Thyroid gland (tissue), 4 donors: ENCODE measurements around the gene GNAI1. TPM values are rescaled to one million over a fixed set of nuclear protein-coding genes. Genes with fewer than 3 reads are reported as not detected.

Experiments
- DNase-seq, 2 donors: peaks; one replicate each; pipeline ENCODE4 v3.0.0-alpha.2; 2019
- H3K27ac ChIP-seq, 3 donors: fragments of 200-600 bp; sonication (generic); 1 replicate in 2 of 3; 2 replicates in 1 of 3; pipeline ENCODE4 v1.5.1; 2016 to 2019; ENCODE audit warnings: mild to moderate bottlenecking in 1 of 3, moderate library complexity in 1 of 3
- H3K27me3 ChIP-seq: fragments of 200-600 bp; sonication (generic); one replicate; pipeline ENCODE4 v1.5.1; 2019
- H3K36me3 ChIP-seq, 2 donors: fragments of 200-600 bp; sonication (generic); one replicate each; pipeline ENCODE4 v1.5.1; 2016 to 2019
- H3K4me1 ChIP-seq, 2 donors: fragments of 200-600 bp; sonication (generic); one replicate each; pipeline ENCODE4 v1.5.1; 2017 to 2019
- H3K4me3 ChIP-seq, 3 donors: fragments of 200-600 bp; sonication (generic); replicated peaks in 1 of 3; 1 replicate in 2 of 3; 2 replicates in 1 of 3; pipeline ENCODE4 v1.5.1; 2016; ENCODE audit warnings: mild to moderate bottlenecking in 1 of 3
- H3K9me3 ChIP-seq: fragments of 200-600 bp; sonication (generic); one replicate; pipeline ENCODE4 v1.5.1; 2017
- CTCF ChIP-seq, 6 experiments: fragments of 200-600 bp in 3 of 6; fragments of 450-650 bp in 3 of 6; sonication (generic) in 3 of 6; IDR thresholded peaks; one replicate each; pipeline ENCODE4 v1.5.1; 2016 to 2019; ENCODE audit warnings: antibody characterized with exemption in 6 of 6, mild to moderate bottlenecking in 2 of 6, inconsistent platforms in 1 of 6, moderate library complexity in 1 of 6
- POLR2A ChIP-seq, 2 donors: fragments of 450-650 bp; IDR thresholded peaks; one replicate each; pipeline ENCODE4 v1.6.1; 2017; ENCODE audit warnings: antibody characterized with exemption in 2 of 2, mild to moderate bottlenecking in 2 of 2, moderate library complexity in 1 of 2
- WGBS, 2 donors: methylation state at CpG; one replicate each; pipeline ENCODE4 v1.1.5; 2017; 5-methylcytosine and 5-hydroxymethylcytosine counted together
- intact Hi-C: fragments of 100-400 bp; cut with DNase I; formaldehyde crosslinking; loops from one replicate; pipeline ENCODE4 v1.15.1; 2023
- total RNA-seq, 4 donors: library from RNA; depleted of rRNA; stranded (reverse); fragments of >200 nt; gene quantifications; one replicate each; pipeline ENCODE4 v1.2.3, GENCODE V29; 2016

Gene GNAI1
- total RNA-seq, 4 donors from 2014 or later: 32.1 to 52.7 (median 47.4) TPM

- no peak overlapping the region for H3K4me3 ChIP-seq
- no peak for DNase-seq
- H3K4me1 ChIP-seq: peaks cover 0 to 7% of the 10 kb centered on the region in 2 donors
- whole genome bisulfite sequencing, 2 donors: 88 to 90% methylated on average over 3 of the region's 3 CpGs
- H3K9me3 ChIP-seq: no peaks in the 10 kb centered on the region
- no peaks in the 10 kb centered on the region for H3K36me3 ChIP-seq
- H3K27ac ChIP-seq: no peak overlapping the region
- TF ChIP-seq POLR2A (IDR thresholded peaks at IDR 0.05) (no peak), CTCF (IDR thresholded peaks at IDR 0.05) (no peak)
- H3K27me3 ChIP-seq: no peaks in the 10 kb centered on the region
- intact Hi-C loops: no loop called here
Measured at GRCh38 chr7:80105701-80106408, 28.8 kb upstream of the GNAI1 start.

GRCh38 chr7:80106498-80107113 is 28.0 kb upstream of the GNAI1 start:
- no peak for DNase-seq
- intact Hi-C loops: no loop called here
- Histone ChIP-seq H3K27me3 (no peaks in the 10 kb centered on the region), H3K4me3 (no peak overlapping the region), H3K9me3 (no peaks in the 10 kb centered on the region), H3K36me3 (no peaks in the 10 kb centered on the region), H3K27ac (no peak overlapping the region), H3K4me1 (peaks cover 0 to 7% of the 10 kb centered on the region in 2 donors)
- TF ChIP-seq CTCF (IDR thresholded peaks at IDR 0.05): no peak
- no peak for TF ChIP-seq POLR2A (IDR thresholded peaks at IDR 0.05)
- 75% methylated on average over 2 of the region's 2 CpGs for WGBS, 2 donors

- 27 to 39% methylated on average over 1 of the region's 1 CpG for WGBS, 2 donors
- intact Hi-C loops: no loop called here
Measured at GRCh38 chr7:80107278-80107677, 27.4 kb upstream of the GNAI1 start.

GRCh38 chr7:80110376-80110775 is 24.3 kb upstream of the GNAI1 start:
- TF ChIP-seq CTCF (IDR thresholded peaks at IDR 0.05): no peak
- TF ChIP-seq POLR2A (IDR thresholded peaks at IDR 0.05): no peak
- intact Hi-C loops: no loop called here
- peaks cover 0 to 7% of the 10 kb centered on the region in 2 donors for H3K4me1 ChIP-seq
- no peaks in the 10 kb centered on the region for H3K27me3 ChIP-seq
- no peaks in the 10 kb centered on the region for H3K9me3 ChIP-seq
- H3K4me3 ChIP-seq: no peak overlapping the region
- no peak for DNase-seq
- 94 to 96% methylated on average over 5 of the region's 5 CpGs for WGBS, 2 donors
- no peaks in the 10 kb centered on the region for H3K36me3 ChIP-seq
- no peak overlapping the region for H3K27ac ChIP-seq

More at GRCh38 chr7:80107278-80107677, 27.4 kb upstream of the GNAI1 start:
- H3K27ac ChIP-seq: no peak overlapping the region
- TF ChIP-seq CTCF (IDR thresholded peaks at IDR 0.05): no peak
- TF ChIP-seq POLR2A (IDR thresholded peaks at IDR 0.05): no peak
- no peaks in the 10 kb centered on the region for H3K27me3 ChIP-seq
- no peaks in the 10 kb centered on the region for H3K9me3 ChIP-seq
- no peak overlapping the region for H3K4me3 ChIP-seq
- H3K4me1 ChIP-seq: peaks cover 0 to 7% of the 10 kb centered on the region in 2 donors
- no peaks in the 10 kb centered on the region for H3K36me3 ChIP-seq
- no peak for DNase-seq

GRCh38 chr7:80114159-80114558 is 20.5 kb upstream of the GNAI1 start:
- H3K9me3 ChIP-seq: no peaks in the 10 kb centered on the region
- no peak overlapping the region for H3K27ac ChIP-seq
- 92 to 95% methylated on average over 4 of the region's 4 CpGs for WGBS, 2 donors
- DNase-seq: no peak
- no peak for TF ChIP-seq CTCF (IDR thresholded peaks at IDR 0.05)
- no peak for TF ChIP-seq POLR2A (IDR thresholded peaks at IDR 0.05)
- H3K4me1 ChIP-seq: no peaks in the 10 kb centered on the region
- H3K27me3 ChIP-seq: no peaks in the 10 kb centered on the region
- no peak overlapping the region for H3K4me3 ChIP-seq
- intact Hi-C loops: no loop called here
- no peaks in the 10 kb centered on the region for H3K36me3 ChIP-seq
